GM12878 (cell line): ENCODE data around the gene ZFPM1. TPM values are rescaled to one million over a fixed set of nuclear protein-coding genes. Genes with fewer than 3 reads are reported as not detected.

ENCODE experiments used
- ATAC-seq: fragments of 200-7000 bp; cut with Tn5 transposase; 3 replicates; pipeline ENCODE4 v1.9.1; 2020; ENCODE audit warnings: mild to moderate bottlenecking, moderate library complexity
- BruUV-seq: library from RNA; stranded (reverse); fragments of 400-500 nt; replicated peaks from 2 replicates; lab custom pipeline; 2021; lab: Mats Ljungman, UMichigan
- CTCF ChIA-PET: fragments of 300-600 bp; sonication (Branson Sonifier 250); formaldehyde crosslinking; extraction: SDS; loops from one replicate; lab custom pipeline; 2021; ENCODE audit warnings: inconsistent platforms; lab: Yijun Ruan, JAX
- POLR2A ChIA-PET: fragments of 350-600 bp; formaldehyde crosslinking; extraction: SDS; loops from one replicate; lab custom pipeline; 2021; ENCODE audit warnings: inconsistent platforms; lab: Charles Lee
- RAD21 ChIA-PET: fragments of 300-600 bp; sonication (Branson Sonifier 250); formaldehyde crosslinking; loops from one replicate; lab custom pipeline; 2023; ENCODE audit warnings: antibody characterized with exemption; ENCODE audit not compliant: unreplicated experiment; lab: Charles Lee
- SMC1A ChIA-PET: fragments of 300-600 bp; sonication (Branson Sonifier 250); formaldehyde crosslinking; loops from one replicate; lab custom pipeline; 2023; ENCODE audit not compliant: unreplicated experiment, uncharacterized antibody; lab: Charles Lee
- DNase-seq: peaks from one replicate; pipeline ENCODE4 v3.0.0-alpha.2; 2011; ENCODE audit warnings: low read depth, low spot score
- FAIRE-seq: peaks from 3 replicates; lab custom pipeline; 2011; peaks lifted over from hg19 to GRCh38; lab: Jason Lieb, UNC
- H2AFZ ChIP-seq: 2 replicates; pipeline ENCODE4 v1.6.0; 2011; ENCODE audit warnings: low read depth, low read length, control low read depth; ENCODE audit not compliant: control insufficient read depth
- H3K27ac ChIP-seq: 2 replicates; pipeline ENCODE4 v1.5.1; 2011; ENCODE audit warnings: control low read depth; ENCODE audit not compliant: control insufficient read depth, insufficient read depth
- H3K27me3 ChIP-seq, 2 experiments: replicated peaks in 1 of 2; 2 replicates each; pipeline versions ENCODE4 v1.6.0 to v1.6.1; 2011; ENCODE audit warnings: low read length in 1 of 2; ENCODE audit not compliant: control insufficient read depth in 2 of 2, insufficient read depth in 2 of 2
- H3K36me3 ChIP-seq, 2 experiments: 2 replicates each; pipeline ENCODE4 v1.5.1; 2011; ENCODE audit warnings: low read length in 1 of 2; ENCODE audit not compliant: control insufficient read depth in 2 of 2, insufficient read depth in 2 of 2
- H3K4me1 ChIP-seq: 2 replicates; pipeline ENCODE4 v1.6.1; 2011; ENCODE audit warnings: mild to moderate bottlenecking, low read length, moderate library complexity, mixed read lengths; ENCODE audit not compliant: control insufficient read depth, insufficient read depth
- H3K4me2 ChIP-seq: 2 replicates; pipeline ENCODE4 v1.6.0; 2011; ENCODE audit warnings: control low read depth; ENCODE audit not compliant: control insufficient read depth, insufficient read depth
- H3K4me3 ChIP-seq: fragments of 200-600 bp; sonication (generic); 2 replicates; pipeline ENCODE4 v1.5.1; 2016
- H3K79me2 ChIP-seq: 2 replicates; pipeline ENCODE4 v1.6.0; 2011; ENCODE audit warnings: low read length; ENCODE audit not compliant: control insufficient read depth, insufficient read depth
- H3K9ac ChIP-seq: 2 replicates; pipeline ENCODE4 v1.8.0; 2011; ENCODE audit warnings: low read length, control low read depth, mixed read lengths; ENCODE audit not compliant: control insufficient read depth, insufficient read depth
- H3K9me3 ChIP-seq: replicated peaks from 3 replicates; pipeline ENCODE4 v1.5.1; 2011; ENCODE audit warnings: mild to moderate bottlenecking, low read length; ENCODE audit not compliant: control insufficient read depth, insufficient read depth
- H4K20me1 ChIP-seq: 2 replicates; pipeline ENCODE4 v1.6.0; 2011; ENCODE audit not compliant: control insufficient read depth, insufficient read depth
- BCL11A ChIP-seq: IDR thresholded peaks from 2 replicates; pipeline ENCODE4 v1.6.1; 2011; ENCODE audit warnings: low read depth, low read length
- FOXM1 ChIP-seq: IDR thresholded peaks from 2 replicates; pipeline ENCODE4 v1.6.1; 2012; ENCODE audit warnings: low read depth, mild to moderate bottlenecking, inconsistent platforms, low read length, moderate library complexity
- IKZF1 ChIP-seq: fragments of 450-650 bp; conservative IDR thresholded peaks from 2 replicates; pipeline ENCODE4 v1.6.1; 2017; ENCODE audit warnings: antibody characterized with exemption, mild to moderate bottlenecking
- IRF4 ChIP-seq: IDR thresholded peaks from 2 replicates; pipeline ENCODE4 v1.6.1; 2011; ENCODE audit warnings: low read depth, low read length
- NR2C2 ChIP-seq: IDR thresholded peaks from 2 replicates; pipeline ENCODE4 v1.6.1; 2011; ENCODE audit warnings: borderline replicate concordance, low read depth; ENCODE audit not compliant: control insufficient read depth, insufficient read length
- RAD21 ChIP-seq: IDR thresholded peaks from 2 replicates; pipeline ENCODE4 v1.6.1; 2011; ENCODE audit warnings: mild to moderate bottlenecking, low read depth, low read length, moderate library complexity; ENCODE audit not compliant: insufficient read depth
- ZBED1 ChIP-seq: IDR thresholded peaks from 2 replicates; pipeline ENCODE4 v1.6.1; 2016; ENCODE audit warnings: borderline replicate concordance
- WGBS: methylation state at CpG from one replicate; pipeline ENCODE4 v1.1.6; 2016; ENCODE audit warnings: low lambda C conversion rate; ENCODE audit not compliant: insufficient replicate concordance, insufficient coverage; ENCODE audit errors: missing lambda C conversion rate; 5-methylcytosine and 5-hydroxymethylcytosine counted together
- in situ Hi-C: fragments of 300-500 bp; cut with MboI; formaldehyde crosslinking; loops from 9 replicates; pipeline ENCODE4 v1.14.3; 2018; ENCODE audit warnings: mixed read lengths
- intact Hi-C: fragments of 100-400 bp; cut with micrococcal nuclease; formaldehyde crosslinking; loops from one replicate; pipeline ENCODE4 v1.14.2; 2022; ENCODE audit not compliant: unreplicated experiment
- polyA plus RNA-seq, 11 experiments: library from polyadenylated mRNA; depleted of rRNA in 4 of 11; unstranded in 6 of 11; stranded (reverse) in 5 of 11; fragments of >200 nt; fragmentation: Nextera tagmentation in 4 of 11; fragmentation: Illumina TruSeq in 1 of 11; extraction: Ambion mirVana in 4 of 11; extraction: Trizol in 1 of 11; gene quantifications; 1 replicate in 1 of 11; 2 replicates in 10 of 11; pipeline versions ENCODE4 v1.2.1 to v1.2.3, GENCODE V29; 2011 to 2016; ENCODE audit warnings: inconsistent platforms in 2 of 11, missing spikeins in 2 of 11, low read depth in 1 of 11
- total RNA-seq, 4 experiments: library from RNA; depleted of rRNA in 3 of 4; stranded (reverse); fragments of >200 nt in 3 of 4; fragmentation: Illumina TruSeq in 1 of 4; extraction: Trizol in 1 of 4; gene quantifications; 2 replicates each; pipeline versions ENCODE4 v1.2.1 to v1.2.3, GENCODE V29; 2013 to 2021

Gene ZFPM1
- total and polyA plus RNA-seq, 10 of the 15 experiments (the other 5 are each of a cell fraction or from before 2014, with no cell fraction given), result 0.02 to 5.1 (median 0.30) TPM

- POLR2A ChIA-PET, result no interaction called here
Observed at GRCh38 chr16:88439016-88439415, 14.1 kb upstream of the ZFPM1 start.

DNA sequence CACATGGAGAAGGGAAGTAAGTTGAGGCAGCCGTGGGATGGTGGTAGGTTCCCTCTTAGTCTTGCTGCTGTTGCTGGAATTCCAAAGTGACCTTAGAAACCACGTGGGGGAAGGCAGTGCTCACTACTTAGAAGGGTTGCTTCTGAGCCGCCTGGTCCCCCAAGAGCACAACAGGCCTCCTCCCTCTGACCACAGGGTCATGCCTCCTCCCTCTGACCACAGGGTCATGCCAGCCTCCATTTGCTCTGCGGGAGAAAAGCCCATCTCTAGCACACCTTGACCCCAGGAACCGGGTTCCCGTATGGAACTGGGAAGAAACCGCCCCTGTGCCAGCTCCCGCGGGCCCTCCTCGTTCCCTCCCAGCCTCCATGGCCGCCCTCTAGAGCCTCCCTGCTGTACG, 13.4 kb upstream of the ZFPM1 start:
- Histone ChIP-seq H3K27me3 (no peaks in the 10 kb centered on the region), H3K36me3 (no peaks in the 10 kb centered on the region), H3K4me1 (peaks cover 4% of the 10 kb centered on the region), H3K4me2 (no peak overlapping the region), H3K9me3 (no peaks in the 10 kb centered on the region), H3K27ac (no peak overlapping the region), H3K4me3 (no peak overlapping the region), H4K20me1 (no peaks in the 10 kb centered on the region), H3K9ac (no peak overlapping the region), H2AFZ (no peak overlapping the region), H3K79me2 (no peaks in the 10 kb centered on the region)
- BruUV-seq, result no TSS peak
- TF ChIP-seq FOXM1, result no peak
- RAD21 ChIA-PET, result interaction anchor here (1.2 kb wide), 1 partner anchor 123 kb away, joined by 3 read pairs; no protein-coding TSS in a partner anchor
- intact Hi-C loops (loop anchor here (5.0 to 10.0 kb wide), 2 partner anchors 482 to 665 kb away; no protein-coding TSS in a partner anchor), in situ Hi-C loops (loop anchor here (25.0 kb wide), 1 partner anchor 477 kb away; the partner anchor contains the start of gene BANP)
- POLR2A ChIA-PET, result no interaction called here
- SMC1A ChIA-PET, result no interaction called here
- no peak for ATAC-seq
- no peak for FAIRE-seq
- 42% methylated on average over 12 of the region's 12 CpGs for WGBS
- CTCF ChIA-PET, result interaction anchor here (1.5 kb wide), 1 partner anchor 9 kb away, joined by 5 read pairs; no protein-coding TSS in a partner anchor
- no peak for DNase-seq

More at GRCh38 chr16:88439016-88439415, 14.1 kb upstream of the ZFPM1 start:
- H3K36me3 ChIP-seq, result no peaks in the 10 kb centered on the region
- 65% methylated on average over 17 of the region's 17 CpGs for WGBS
- no peak overlapping the region for H3K4me3 ChIP-seq
- no peaks in the 10 kb centered on the region for H3K27me3 ChIP-seq
- DNase-seq (no peak), FAIRE-seq (no peak), ATAC-seq (no peak)
- ChIA-PET SMC1A (interaction anchor here (1.1 kb wide), 1 partner anchor 121 kb away, joined by 4 read pairs; no protein-coding TSS in a partner anchor), CTCF (interaction anchor here (1.5 kb wide), 1 partner anchor 9 kb away, joined by 5 read pairs; no protein-coding TSS in a partner anchor), RAD21 (interaction anchor here (1.1 to 1.2 kb wide), 2 partner anchors 122 to 124 kb away, joined by 3 to 4 read pairs; no protein-coding TSS in a partner anchor)
- no peak overlapping the region for H3K27ac ChIP-seq
- in situ Hi-C loops (loop anchor here (25.0 kb wide), 1 partner anchor 477 kb away; the partner anchor contains the start of gene BANP), intact Hi-C loops (loop anchor here (5.0 to 10.0 kb wide), 2 partner anchors 482 to 664 kb away; no protein-coding TSS in a partner anchor)
- no peak overlapping the region for H3K4me2 ChIP-seq
- H3K9ac ChIP-seq, result no peak overlapping the region
- H2AFZ ChIP-seq, result no peak overlapping the region
- BruUV-seq, result no TSS peak
- TF ChIP-seq IKZF1 (no peak), BCL11A (no peak), IRF4 (no peak), RAD21 (no peak), ZBED1 (no peak), NR2C2 (no peak)
- no peaks in the 10 kb centered on the region for H4K20me1 ChIP-seq
- peaks cover 4% of the 10 kb centered on the region for H3K4me1 ChIP-seq
- H3K9me3 ChIP-seq, result no peaks in the 10 kb centered on the region
- no peaks in the 10 kb centered on the region for H3K79me2 ChIP-seq
